ENCODE results near the gene A2ML1.
A peak's percentile ranks its signal among the peaks of the same experiment; 100 is the strongest.
"Not testable (repeated sequence)": the region's sequence is repeated elsewhere in the genome, so short reads cannot be mapped to it uniquely, and the experiment has no call there.

A2ML1 gene

GRCh38 chr12:8816448-8817050 lies 5.9 kb upstream of the A2ML1 start:
- no peak for DNase-seq

DNA sequence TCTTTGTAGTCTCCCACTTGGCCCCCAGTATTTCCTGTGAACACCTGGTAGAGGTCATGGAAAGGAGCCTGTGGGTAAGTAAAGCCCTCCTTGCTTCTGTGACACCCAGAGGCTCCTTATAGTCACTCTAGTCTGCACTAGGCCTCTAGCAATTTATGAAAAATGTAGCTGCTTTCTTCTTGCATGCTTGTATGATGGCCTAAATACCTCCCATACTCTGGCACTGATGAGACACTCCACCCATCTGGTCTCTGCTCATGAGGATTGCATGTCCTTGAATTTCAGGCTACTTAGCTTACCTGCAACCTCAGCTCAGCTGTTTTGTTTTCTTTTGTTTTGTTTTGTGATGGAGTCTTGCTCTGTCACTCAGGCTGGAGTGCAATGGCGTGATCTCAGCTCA lies 4.6 kb upstream of the A2ML1 start:
- no peak for DNase-seq

GRCh38 chr12:8818526-8818925 lies 3.9 kb upstream of the A2ML1 start:
- no peak for DNase-seq

GRCh38 chr12:8819666-8819980 lies 2.8 kb upstream of the A2ML1 start:
- no peak for DNase-seq

- DNase-seq = not testable (repeated sequence)
These were observed 1.6 kb upstream of the A2ML1 start for GRCh38 chr12:8820676-8821407.

DNA sequence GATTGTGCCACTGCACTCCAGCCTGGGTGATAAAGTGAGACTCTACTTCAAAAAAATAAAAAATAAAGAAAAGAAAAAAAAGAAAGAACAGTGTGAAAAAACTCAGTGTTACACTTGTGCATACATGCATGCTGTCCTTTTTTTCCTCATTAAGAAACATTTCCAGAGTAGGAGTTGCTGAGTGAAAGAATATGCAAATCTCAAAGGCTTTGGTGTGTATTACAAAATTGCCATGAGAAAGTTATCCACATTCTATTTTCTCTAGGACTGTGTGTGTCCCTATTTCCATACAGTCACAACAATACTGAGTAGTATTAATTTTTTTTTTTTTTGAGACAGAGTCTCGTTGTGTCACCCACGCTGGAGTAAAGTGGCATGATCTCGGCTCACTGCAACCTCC lies 830 bp upstream of the A2ML1 start:
- DNase-seq = no peak

DNA sequence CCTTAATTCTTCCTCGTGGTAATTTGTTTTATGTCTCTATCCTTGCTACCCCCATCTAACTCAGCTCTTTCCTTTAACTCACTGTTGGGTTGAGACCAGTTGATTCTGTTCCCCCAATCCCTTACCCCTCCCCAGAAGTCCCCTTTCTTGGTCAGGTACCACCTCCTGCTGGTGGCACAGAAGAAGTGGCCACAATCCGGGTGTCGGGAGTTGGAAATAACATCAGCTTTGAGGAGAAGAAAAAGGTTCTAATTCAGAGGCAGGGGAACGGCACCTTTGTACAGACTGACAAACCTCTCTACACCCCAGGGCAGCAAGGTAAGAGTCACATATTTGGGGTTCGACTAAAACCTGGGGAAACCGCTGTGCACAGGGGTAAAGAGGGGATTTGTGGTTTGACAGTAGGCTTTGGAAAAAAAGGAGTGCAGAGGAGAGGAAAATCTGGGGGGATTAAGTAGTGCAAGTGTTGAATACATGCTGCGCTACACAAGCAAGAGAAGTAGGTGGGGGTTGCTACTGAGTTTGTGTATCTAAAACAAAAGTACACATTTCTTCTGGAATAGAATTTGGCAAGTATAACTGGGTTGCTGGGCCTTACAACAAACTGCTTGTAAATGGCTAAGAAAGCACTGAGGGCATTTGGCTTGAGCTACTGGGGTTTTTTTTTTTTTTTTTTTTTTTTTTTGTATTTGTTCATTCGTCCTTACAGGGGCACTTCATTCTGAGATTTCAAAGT lies 1.3 kb downstream of the A2ML1 start:
- DNase-seq = peak in 28 of 51 donors; percentile 2 to 68 (median 28)

- DNase-seq = no peak
These were observed 5.3 kb downstream of the A2ML1 start for GRCh38 chr12:8827551-8828256.

DNA sequence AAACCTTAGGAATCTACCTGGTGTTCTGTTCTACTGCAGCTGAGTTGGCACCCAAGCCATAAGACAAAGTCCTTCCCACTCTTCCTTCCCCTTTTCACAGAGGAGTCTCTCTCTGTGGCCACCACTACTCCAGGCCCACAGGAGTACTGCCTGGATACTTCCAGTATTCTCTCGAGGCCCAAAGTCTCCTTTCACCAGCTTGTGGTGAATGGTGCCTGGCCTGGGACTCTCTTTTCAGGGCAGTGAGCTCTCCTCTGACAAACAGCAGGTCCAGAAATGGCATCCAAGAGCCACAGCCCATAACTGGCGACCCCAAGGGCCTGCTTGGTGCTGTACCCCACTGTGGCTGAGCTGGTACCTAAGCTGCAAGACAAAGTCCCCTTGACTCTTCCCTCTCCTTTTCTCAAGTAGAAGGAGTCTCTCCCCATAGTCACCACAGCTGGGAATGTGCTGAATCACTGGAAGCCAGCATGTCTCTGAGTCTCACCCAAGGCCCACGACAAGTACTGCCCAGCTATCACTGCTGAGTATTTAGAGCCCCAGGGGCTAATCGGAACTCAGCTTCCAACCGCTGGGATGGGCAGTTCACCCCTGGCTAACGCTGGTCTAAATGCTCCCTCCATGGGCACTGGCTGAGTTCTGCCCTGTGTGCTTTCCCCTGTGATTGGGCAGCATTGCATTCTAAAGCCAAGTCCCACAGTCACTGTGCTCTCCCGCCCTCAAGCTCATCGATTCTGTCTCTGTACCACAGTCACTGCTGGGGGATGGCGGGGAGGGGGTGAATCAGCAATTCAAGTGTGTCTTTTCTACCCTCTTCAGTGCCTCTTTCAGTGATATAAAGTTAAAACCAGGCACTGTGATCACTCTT lies 6.1 kb downstream of the A2ML1 start:
- no peak for DNase-seq

DNA sequence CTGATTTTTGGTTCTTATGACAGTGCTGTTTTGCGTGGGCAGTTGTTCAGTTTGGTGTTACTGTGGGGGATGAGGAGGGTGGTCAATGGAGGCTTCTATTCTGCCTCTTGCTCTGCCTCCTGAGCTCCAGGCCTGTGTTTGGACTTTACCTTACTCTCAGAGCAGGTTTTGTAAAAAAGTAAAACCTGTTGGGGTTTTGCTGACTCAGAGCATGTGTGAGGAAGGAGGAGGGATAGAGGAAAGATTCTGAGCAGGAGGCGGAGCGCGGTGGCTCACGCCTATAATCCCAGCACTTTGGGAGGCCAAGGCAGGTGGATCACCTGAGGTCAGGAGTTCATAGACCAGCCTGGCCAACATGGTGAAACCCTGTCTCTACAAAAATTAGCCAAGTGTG lies 6.7 kb downstream of the A2ML1 start:
- DNase-seq = no peak

DNA sequence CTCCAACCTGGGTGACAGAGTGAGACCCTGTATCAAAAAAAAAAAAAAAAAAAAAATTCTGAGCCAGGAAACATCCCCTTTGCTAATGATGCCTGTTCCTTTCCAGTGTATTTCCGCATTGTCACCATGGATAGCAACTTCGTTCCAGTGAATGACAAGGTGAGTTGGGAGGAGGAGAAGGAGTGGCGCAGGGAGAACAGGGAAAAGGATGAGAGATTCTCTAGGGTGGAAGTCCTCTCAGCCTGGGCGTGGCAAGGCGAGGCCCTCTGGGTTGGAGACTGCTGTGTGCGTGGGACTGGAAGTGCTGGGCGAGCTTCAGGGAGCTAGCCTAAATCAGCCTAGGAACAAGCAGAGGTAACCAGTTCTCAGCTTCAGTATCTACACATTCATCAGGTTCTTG lies 7.2 kb downstream of the A2ML1 start:
- no peak for DNase-seq

DNA sequence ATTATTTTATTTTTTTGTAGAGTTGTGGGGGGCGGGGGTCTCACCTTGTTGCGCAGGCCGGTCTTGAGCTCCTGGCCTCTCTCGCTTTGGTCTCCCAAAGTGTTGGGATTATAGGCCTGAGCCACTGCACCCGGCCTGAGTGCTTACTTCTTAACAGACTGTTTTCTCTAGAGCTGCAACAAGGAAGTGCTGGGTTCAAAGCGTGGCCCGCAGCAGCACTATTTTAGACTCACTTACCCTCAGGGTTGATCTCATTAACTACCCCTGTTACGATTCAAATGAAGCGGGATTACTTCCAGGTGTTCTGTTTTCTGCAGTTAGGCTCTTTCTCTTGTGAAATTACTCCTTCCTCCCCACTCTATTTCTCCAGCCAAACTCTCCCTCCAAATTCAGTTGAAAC lies 8.7 kb downstream of the A2ML1 start:
- DNase-seq = no peak

- no peak for DNase-seq
These were observed 10.1 kb downstream of the A2ML1 start for GRCh38 chr12:8832500-8832899.

- no peak for DNase-seq
These were observed 11.8 kb downstream of the A2ML1 start for GRCh38 chr12:8834230-8834629.

- no peak for DNase-seq
These were observed 14.9 kb downstream of the A2ML1 start for GRCh38 chr12:8837291-8837690.

GRCh38 chr12:8840321-8840720 lies 17.9 kb downstream of the A2ML1 start:
- DNase-seq = no peak

DNA sequence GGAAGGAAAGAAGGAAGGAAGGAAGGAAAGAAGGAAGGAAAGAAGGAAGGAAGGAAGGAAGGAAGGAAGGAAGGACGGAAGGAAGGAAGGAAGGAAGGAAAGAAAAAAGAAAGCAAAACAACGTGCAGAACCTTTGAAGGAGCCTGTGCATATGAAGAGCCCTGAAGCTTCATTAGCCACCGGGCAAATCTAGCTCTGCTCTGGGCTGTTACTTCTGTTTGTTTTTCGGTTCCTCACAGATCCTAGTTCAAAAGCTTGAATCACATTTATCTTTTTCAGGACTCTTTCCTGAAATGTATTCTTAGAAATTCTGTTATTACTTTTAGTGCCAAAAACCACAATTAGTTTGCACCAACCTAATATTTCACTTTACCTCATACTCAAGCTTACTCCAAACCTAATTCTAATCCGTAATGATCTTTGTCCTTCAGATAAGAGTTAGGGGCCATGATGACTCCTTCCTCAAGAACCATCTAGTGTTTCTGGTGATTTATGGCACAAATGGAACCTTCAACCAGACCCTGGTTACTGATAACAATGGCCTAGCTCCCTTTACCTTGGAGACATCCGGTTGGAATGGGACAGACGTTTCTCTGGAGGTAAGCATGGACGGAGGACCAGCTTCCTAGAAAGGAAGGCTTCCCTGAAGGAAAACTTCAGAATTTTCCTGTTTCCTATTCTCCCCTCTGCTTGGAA lies 18.7 kb downstream of the A2ML1 start:
- DNase-seq = no peak

DNA sequence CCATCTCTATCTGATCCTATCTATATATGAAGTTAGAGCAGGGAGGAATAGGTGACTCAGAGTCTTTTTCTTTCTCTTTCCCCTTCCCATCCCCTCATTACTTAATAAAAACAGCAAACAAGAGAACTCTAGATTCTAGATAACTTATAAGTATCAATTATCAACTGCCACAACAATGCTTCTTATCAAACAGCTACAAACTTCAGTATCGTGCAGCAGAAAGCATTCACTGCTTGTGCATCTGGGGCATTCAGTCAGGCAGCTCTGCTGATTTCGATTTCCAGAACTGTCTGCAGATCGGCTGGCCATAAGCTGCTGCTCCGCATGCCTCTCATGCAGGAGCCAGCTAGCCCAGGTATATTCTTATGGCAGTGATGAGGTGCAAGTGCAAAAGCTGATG lies 19.4 kb downstream of the A2ML1 start:
- no peak for DNase-seq

DNA sequence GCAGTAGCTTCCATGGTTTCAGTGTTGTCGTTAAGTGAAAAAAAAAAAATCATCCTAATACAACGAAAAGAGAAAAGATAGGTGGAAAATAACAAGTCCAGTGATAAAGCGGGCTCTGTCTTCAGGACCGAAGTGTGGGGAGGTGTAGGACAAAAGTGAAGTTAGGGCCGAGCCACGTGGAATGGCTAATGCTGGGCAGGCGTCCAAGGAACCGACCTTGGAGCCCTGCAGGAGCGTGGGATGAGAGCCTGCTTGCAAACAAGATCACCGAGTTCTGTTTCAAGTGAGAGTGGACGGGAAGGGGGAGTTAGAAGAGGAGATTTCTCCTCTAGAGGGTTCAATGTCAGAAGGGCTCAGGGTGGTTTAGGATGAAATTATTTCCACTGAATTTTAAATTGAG lies 22.2 kb downstream of the A2ML1 start:
- DNase-seq = peak in 31 of 51 donors; percentile 9 to 70 (median 44)

DNA sequence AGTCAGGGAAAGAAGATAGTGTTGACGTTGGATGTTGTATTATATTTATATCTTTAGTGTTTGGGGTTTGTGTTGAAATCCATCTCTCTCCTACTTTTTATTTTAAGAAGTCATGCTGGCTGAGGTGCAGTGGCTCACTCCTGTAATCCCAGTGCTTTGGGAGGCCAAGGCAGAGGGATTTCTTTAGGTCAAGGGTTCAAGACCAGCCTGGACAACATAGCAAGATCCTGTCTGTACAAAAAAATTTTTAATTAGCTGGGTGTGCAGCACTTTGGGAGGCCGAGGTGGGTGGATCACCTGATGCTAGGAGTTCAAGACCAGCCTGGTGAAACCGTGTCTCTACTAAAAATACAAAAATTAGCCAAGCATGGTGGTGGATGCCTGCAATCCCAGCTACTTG lies 23.9 kb downstream of the A2ML1 start:
- DNase-seq = no peak

DNA sequence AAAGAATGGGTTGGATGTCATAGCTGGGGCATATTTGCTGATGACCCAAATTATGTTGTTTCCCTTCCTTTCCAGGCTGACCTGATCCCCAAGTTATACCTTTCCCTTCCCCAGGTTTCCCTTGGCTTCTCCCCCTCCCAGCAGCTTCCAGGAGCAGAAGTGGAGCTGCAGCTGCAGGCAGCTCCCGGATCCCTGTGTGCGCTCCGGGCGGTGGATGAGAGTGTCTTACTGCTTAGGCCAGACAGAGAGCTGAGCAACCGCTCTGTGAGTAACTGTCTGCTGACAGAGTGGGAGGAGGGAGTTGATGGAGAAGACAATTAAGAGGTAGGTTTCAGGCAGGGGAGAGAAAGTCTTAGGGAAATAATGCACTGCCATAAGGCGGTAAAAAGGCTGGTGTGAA lies 25.0 kb downstream of the A2ML1 start:
- peak in 1 of 51 donors; percentile 2 for DNase-seq
